ENCODE measurements around the gene NPHP1.

NPHP1 gene

DNA sequence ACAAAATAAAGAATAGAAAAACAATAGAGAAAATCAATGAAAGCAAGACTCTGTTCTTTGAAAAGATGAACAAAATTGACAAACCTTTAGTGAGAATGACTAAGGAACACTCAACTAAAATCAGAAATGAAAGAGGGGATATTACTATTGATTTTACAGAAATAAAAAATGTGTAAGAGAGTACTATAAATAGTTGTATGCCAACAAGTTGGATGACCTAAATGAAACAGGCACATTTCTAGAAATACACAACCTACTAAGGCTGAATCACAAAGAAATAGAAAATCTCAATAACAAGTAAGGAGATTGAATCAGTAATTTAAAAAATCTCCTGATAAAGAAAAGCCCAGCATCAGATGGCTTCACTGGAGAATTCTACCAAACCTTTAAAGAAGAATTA is 70.8 kb downstream of the NPHP1 start:
- TF ChIP-seq FOXM1 (IDR thresholded peaks at IDR 0.05; ENCODE audit: borderline replicate concordance, low read depth) (no peak), TAF1 (IDR thresholded peaks at IDR 0.05; ENCODE audit: low read depth) (no peak), EGR1 (IDR thresholded peaks at IDR 0.05) (no peak), YY1 (IDR thresholded peaks at IDR 0.05; ENCODE audit: low read depth) (no peak), TCF12 (IDR thresholded peaks at IDR 0.05; ENCODE audit: low read depth) (no peak), EP300 (IDR thresholded peaks at IDR 0.05; ENCODE audit: borderline replicate concordance) (no peak), CREB1 (IDR thresholded peaks at IDR 0.05; ENCODE audit: low read depth) (no peak)

DNA sequence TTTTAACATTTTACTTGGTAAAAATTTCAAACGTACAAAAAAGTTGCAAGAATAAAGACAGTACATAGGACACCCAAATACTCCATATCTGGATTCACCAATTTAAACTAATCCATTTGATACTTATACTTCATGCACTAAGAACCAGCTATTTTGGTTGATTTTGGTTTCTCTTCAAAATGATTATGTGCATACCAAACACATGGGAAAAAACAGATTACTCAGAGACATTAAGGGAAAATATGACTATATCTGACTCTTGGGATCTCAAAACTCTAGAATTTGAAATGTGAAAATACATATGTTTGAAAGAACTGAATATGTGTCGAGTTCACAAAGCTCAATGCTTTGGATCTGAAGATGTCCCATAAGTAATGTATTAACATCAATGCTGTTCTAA is 73.6 kb downstream of the NPHP1 start:
- TF ChIP-seq TCF12 (IDR thresholded peaks at IDR 0.05; ENCODE audit: low read depth), result no peak
- no peak for TF ChIP-seq CREB1 (IDR thresholded peaks at IDR 0.05; ENCODE audit: low read depth)
- TF ChIP-seq NFIC (IDR thresholded peaks at IDR 0.05), result no peak
- TF ChIP-seq, protein P1, sequence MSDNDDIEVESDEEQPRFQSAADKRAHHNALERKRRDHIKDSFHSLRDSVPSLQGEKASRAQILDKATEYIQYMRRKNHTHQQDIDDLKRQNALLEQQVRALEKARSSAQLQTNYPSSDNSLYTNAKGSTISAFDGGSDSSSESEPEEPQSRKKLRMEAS (IDR thresholded peaks at IDR 0.05), result no peak
- TF ChIP-seq, protein P2, sequence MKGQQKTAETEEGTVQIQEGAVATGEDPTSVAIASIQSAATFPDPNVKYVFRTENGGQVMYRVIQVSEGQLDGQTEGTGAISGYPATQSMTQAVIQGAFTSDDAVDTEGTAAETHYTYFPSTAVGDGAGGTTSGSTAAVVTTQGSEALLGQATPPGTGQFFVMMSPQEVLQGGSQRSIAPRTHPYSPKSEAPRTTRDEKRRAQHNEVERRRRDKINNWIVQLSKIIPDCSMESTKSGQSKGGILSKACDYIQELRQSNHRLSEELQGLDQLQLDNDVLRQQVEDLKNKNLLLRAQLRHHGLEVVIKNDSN (IDR thresholded peaks at IDR 0.05), result no peak

DNA sequence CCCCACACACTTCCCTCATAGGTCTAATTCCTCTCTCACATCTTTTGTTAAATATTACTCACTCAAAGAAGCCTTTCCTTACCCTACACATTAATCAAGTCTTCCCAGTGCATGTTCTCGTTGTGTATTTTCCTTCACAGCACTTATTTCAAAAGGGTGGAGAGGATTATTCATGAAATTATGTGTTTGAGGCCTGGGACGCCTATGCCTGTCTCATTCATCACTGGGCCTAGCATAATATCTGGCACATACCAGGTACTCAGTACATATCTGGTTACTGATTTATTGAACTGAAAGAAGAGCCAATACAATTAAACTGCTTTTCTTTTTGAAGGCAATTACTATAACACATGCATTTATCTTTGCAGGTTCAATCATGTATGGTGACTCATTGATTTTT is 74.1 kb downstream of the NPHP1 start:
- TF ChIP-seq ZBTB7A (IDR thresholded peaks at IDR 0.05; ENCODE audit: low read depth) (no peak), TCF12 (IDR thresholded peaks at IDR 0.05; ENCODE audit: low read depth) (no peak), TAF1 (IDR thresholded peaks at IDR 0.05; ENCODE audit: low read depth) (no peak), FOXM1 (IDR thresholded peaks at IDR 0.05; ENCODE audit: borderline replicate concordance, low read depth) (no peak), YY1 (IDR thresholded peaks at IDR 0.05; ENCODE audit: low read depth) (no peak), EGR1 (IDR thresholded peaks at IDR 0.05) (no peak), CREB1 (IDR thresholded peaks at IDR 0.05; ENCODE audit: low read depth) (no peak), CEBPB (IDR thresholded peaks at IDR 0.05) (no peak)

DNA sequence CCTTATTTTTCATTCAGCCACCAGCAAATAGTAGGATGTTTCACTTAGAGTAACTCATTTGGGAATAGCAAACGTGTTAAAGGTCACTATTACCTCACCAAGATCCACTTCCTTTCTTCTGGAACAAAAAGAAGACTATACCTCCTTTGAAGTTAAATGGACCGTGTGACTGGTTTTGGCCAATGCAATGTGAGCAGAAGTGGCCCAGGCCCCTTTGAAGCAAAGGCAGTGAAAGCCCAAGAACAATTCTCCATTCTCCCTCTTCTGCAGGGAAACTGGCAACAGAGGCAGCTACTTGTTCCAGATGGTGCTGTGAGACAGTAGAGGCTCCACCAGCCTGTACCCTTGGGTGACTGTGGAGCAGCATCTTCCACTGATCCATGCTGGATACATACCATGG is 77.9 kb downstream of the NPHP1 start:
- TF ChIP-seq, protein P1 (IDR thresholded peaks at IDR 0.05), result no peak
- TF ChIP-seq CREB1 (IDR thresholded peaks at IDR 0.05; ENCODE audit: low read depth), result no peak

DNA sequence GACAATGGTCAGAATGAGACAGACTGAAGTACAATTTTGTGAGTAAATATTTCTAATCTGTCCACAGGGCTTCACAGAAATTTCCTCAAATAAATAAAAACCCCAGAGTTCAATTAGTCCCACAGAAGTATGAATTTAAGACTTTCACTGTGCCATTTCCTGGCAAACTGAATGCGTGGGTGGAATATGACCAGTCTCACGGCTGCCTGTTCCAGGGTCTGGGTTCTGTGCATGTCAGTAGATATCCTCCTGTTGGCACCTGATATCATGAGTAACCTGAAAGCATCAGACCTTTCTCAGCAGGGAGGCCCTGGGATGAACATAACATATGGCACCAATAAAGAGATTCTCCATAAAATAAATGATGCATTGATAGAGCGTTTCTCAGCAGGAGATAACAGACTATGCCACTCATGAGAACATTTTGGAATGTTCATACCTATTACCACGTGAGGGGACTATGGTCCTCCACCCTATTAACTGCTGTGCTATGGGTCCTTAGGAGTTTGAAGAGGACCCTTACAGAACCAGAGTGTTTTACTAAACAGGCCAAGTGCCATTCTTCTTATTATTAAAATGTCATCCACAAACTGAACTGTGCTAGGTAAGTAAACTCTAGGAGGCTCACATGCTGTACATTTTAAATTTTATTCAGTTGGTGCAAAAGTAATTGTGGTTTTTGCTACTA is 78.6 kb downstream of the NPHP1 start:
- TF ChIP-seq ZBTB7A (IDR thresholded peaks at IDR 0.05; ENCODE audit: low read depth) (no peak), EGR1 (IDR thresholded peaks at IDR 0.05) (peak; percentile 59), FOXM1 (IDR thresholded peaks at IDR 0.05; ENCODE audit: borderline replicate concordance, low read depth) (no peak), TEAD4 (IDR thresholded peaks at IDR 0.05) (no peak)
- TF ChIP-seq, protein P1 (IDR thresholded peaks at IDR 0.05), result no peak
- TF ChIP-seq, protein P3, sequence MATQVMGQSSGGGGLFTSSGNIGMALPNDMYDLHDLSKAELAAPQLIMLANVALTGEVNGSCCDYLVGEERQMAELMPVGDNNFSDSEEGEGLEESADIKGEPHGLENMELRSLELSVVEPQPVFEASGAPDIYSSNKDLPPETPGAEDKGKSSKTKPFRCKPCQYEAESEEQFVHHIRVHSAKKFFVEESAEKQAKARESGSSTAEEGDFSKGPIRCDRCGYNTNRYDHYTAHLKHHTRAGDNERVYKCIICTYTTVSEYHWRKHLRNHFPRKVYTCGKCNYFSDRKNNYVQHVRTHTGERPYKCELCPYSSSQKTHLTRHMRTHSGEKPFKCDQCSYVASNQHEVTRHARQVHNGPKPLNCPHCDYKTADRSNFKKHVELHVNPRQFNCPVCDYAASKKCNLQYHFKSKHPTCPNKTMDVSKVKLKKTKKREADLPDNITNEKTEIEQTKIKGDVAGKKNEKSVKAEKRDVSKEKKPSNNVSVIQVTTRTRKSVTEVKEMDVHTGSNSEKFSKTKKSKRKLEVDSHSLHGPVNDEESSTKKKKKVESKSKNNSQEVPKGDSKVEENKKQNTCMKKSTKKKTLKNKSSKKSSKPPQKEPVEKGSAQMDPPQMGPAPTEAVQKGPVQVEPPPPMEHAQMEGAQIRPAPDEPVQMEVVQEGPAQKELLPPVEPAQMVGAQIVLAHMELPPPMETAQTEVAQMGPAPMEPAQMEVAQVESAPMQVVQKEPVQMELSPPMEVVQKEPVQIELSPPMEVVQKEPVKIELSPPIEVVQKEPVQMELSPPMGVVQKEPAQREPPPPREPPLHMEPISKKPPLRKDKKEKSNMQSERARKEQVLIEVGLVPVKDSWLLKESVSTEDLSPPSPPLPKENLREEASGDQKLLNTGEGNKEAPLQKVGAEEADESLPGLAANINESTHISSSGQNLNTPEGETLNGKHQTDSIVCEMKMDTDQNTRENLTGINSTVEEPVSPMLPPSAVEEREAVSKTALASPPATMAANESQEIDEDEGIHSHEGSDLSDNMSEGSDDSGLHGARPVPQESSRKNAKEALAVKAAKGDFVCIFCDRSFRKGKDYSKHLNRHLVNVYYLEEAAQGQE (IDR thresholded peaks at IDR 0.05; ENCODE audit: low read depth), result no peak

DNA sequence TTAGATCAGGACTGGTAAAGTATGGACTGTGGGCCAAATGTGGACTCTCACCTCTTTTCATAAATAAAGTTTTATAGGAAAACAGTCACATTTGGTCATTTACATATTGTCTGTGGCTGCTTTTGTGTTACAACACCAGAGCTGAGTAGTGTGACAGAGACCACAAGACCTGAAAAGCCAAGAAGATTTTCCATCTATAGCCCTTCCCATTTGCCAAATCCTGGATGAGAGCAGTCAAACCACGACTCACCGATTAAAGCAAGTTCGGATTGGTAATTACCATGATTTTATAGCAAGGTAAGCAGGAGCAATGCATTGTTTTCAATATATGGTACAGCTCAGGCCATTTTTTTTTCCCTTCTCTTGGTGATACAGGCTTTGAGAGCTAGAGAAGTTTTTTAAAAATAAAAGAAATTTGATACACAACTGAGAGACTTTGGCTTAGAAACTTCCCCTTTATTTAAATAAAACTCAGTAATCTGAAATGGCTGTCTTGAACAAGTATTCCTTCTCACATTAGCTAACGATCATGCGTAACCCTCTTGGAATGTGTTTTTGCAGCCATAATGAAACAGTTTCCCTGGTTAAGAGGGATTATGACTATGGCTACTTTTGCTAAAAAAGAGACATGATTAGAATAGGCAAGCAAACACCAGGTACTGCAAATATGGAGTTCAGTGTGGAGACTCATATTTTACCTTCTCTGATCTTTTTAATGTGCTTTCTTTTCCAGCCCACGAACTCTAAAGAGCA is 79.7 kb downstream of the NPHP1 start:
- TF ChIP-seq NFIC (IDR thresholded peaks at IDR 0.05), result no peak
- TF ChIP-seq YY1 (IDR thresholded peaks at IDR 0.05; ENCODE audit: low read depth), result no peak
- no peak for TF ChIP-seq EP300 (IDR thresholded peaks at IDR 0.05; ENCODE audit: borderline replicate concordance)
- TF ChIP-seq TCF12 (IDR thresholded peaks at IDR 0.05; ENCODE audit: low read depth), result no peak
- TF ChIP-seq RAD21 (IDR thresholded peaks at IDR 0.05; ENCODE audit: low read depth), result no peak
- no peak for TF ChIP-seq CREB1 (IDR thresholded peaks at IDR 0.05; ENCODE audit: low read depth)
- TF ChIP-seq ZBTB7A (IDR thresholded peaks at IDR 0.05; ENCODE audit: low read depth), result no peak
- TF ChIP-seq TAF1 (IDR thresholded peaks at IDR 0.05; ENCODE audit: low read depth), result no peak
- no peak for TF ChIP-seq TEAD4 (IDR thresholded peaks at IDR 0.05)
- TF ChIP-seq FOXM1 (IDR thresholded peaks at IDR 0.05; ENCODE audit: borderline replicate concordance, low read depth), result no peak
- no peak for TF ChIP-seq CEBPB (IDR thresholded peaks at IDR 0.05)
- TF ChIP-seq, protein P1 (IDR thresholded peaks at IDR 0.05), result no peak
- TF ChIP-seq, protein P2 (IDR thresholded peaks at IDR 0.05), result no peak
- no peak for TF ChIP-seq EGR1 (IDR thresholded peaks at IDR 0.05)
- TF ChIP-seq, protein P3 (IDR thresholded peaks at IDR 0.05; ENCODE audit: low read depth), result no peak
